GM04504 (cell line): ENCODE measurements around the gene SH2B2.
"Not testable (repeated sequence)": the region's sequence is repeated elsewhere in the genome, so short reads cannot be mapped to it uniquely, and the experiment has no call there.

ENCODE experiments used
- DNase-seq: peaks from one replicate; pipeline ENCODE4 v3.0.0-alpha.2; 2012; ENCODE audit warnings: low read depth

Gene SH2B2

GRCh38 chr7:102337002-102337401 lies 50.3 kb downstream of the SH2B2 start:
- DNase-seq = not testable (repeated sequence)

GRCh38 chr7:102337420-102337819 lies 50.8 kb downstream of the SH2B2 start:
- not testable (repeated sequence) for DNase-seq

GRCh38 chr7:102340599-102341368 lies 54.1 kb downstream of the SH2B2 start:
- DNase-seq = not testable (repeated sequence)

GRCh38 chr7:102346983-102347382 lies 60.3 kb downstream of the SH2B2 start:
- DNase-seq = not testable (repeated sequence)

GRCh38 chr7:102356344-102356743 lies 69.7 kb downstream of the SH2B2 start, which contains the start of gene SPDYE6:
SPDYE6 (minus strand) TSS chr7:102356444; CDS start chr7:102356023, 421 bp downstream.
- not testable (repeated sequence) for DNase-seq

GRCh38 chr7:102363549-102364393 lies 77.1 kb downstream of the SH2B2 start:
- DNase-seq = peak; percentile 97

GRCh38 chr7:102364394-102364886 lies 77.8 kb downstream of the SH2B2 start:
- DNase-seq = not testable (repeated sequence)

- DNase-seq = not testable (repeated sequence)
These were observed 78.7 kb downstream of the SH2B2 start for GRCh38 chr7:102365390-102365789.

GRCh38 chr7:102370038-102370437 lies 83.4 kb downstream of the SH2B2 start:
- not testable (repeated sequence) for DNase-seq
